ENCODE data around the gene FAM222A.

- TF ChIP-seq CTCF (IDR thresholded peaks at IDR 0.05; ENCODE audit: insufficient read depth, low read length) (no peak), REST (IDR thresholded peaks at IDR 0.05; ENCODE audit: insufficient replicate concordance, low read depth) (no peak)
Observed at GRCh38 chr12:109785854-109786253, 72.2 kb downstream of the FAM222A start.
